ENCODE data around the gene ISLR.

ISLR gene

GRCh38 chr15:74178326-74179100, 5.0 kb downstream of the ISLR start:
- DNase-seq (ENCODE audit: low read depth) = no peak
- TF ChIP-seq CTCF (IDR thresholded peaks at IDR 0.05; ENCODE audit: low read length, missing control alignments) = no peak
- H3K4me3 ChIP-seq (replicated peaks; ENCODE audit: low read depth, low read length) = no peak overlapping the region

GRCh38 chr15:74179101-74179841, 5.8 kb downstream of the ISLR start:
- peak; percentile 92 for DNase-seq (ENCODE audit: low read depth)
- no peak for TF ChIP-seq CTCF (IDR thresholded peaks at IDR 0.05; ENCODE audit: low read length, missing control alignments)
- H3K4me3 ChIP-seq (replicated peaks; ENCODE audit: low read depth, low read length) = no peak overlapping the region

DNA sequence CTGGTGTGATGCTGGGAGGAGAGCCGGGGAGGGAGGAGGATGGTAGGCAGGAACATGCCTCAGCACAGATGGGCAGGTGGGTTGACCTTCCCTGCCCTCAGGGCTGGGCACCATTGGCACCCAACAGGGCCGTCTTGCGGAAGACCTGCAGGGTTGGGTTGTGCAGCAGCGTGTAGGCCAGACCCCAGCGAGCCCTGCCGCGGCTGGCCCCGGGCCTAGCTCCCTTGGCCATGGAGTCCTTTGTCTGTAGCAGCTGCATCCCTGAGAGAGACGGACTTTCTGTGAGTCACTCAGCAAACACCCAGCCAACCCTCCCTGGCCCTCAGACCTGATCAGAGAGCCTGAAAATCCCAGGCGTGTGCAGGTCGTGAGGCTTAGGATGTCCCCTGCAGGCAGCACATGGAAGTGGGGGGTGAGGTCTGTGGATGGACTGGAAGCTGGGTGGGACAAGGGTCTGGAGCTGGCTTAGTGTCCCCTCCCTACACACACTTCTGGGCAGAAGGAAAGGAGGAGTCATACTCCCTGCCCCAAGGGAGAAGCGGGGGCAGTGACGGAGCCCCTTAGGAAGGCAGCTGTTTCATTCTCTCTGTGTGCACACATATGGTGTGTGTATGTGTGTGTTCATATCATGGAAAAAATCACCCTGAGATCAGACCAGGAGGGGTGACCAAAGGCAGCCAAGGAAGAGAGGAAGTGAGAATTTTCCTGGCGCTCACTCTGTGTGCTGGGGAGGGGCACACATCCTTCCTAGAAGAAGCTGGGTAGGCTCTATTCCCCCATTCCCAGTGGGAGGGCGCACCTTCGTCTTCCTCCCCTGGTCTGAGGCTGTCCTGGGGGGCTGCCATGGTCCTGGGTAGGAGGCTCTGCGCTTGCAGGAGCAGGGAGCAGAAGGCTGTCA, 6.7 kb downstream of the ISLR start:
- peak; percentile 16 for TF ChIP-seq CTCF (IDR thresholded peaks at IDR 0.05; ENCODE audit: low read length, missing control alignments)
- DNase-seq (ENCODE audit: low read depth) = peak; percentile 63
- no peak overlapping the region for H3K4me3 ChIP-seq (replicated peaks; ENCODE audit: low read depth, low read length)

- DNase-seq (ENCODE audit: low read depth) = no peak
- TF ChIP-seq CTCF (IDR thresholded peaks at IDR 0.05; ENCODE audit: low read length, missing control alignments) = no peak
- no peak overlapping the region for H3K4me3 ChIP-seq (replicated peaks; ENCODE audit: low read depth, low read length)
Observed at GRCh38 chr15:74180881-74181602, 7.5 kb downstream of the ISLR start.

DNA sequence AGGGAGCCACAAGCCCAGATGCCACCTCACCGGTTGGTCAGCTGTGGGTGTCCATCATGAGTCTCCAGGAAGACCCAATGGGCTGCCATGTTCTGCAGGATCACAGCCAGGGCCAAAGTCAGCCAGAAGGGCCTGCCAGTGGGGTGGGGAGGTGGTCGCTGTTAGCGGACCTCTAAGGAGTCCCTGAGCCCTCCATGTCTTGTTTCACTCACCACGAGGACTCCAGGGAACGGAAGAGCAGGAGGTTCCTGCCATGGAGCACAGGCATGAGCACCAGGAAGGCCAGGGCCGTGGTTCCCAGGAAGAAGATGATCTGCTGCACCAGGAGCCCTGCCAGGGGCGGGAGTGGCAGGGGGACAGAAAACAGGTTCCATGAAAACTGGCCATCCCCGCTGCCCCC, 8.6 kb downstream of the ISLR start:
- TF ChIP-seq CTCF (IDR thresholded peaks at IDR 0.05; ENCODE audit: low read length, missing control alignments) = no peak
- DNase-seq (ENCODE audit: low read depth) = no peak
- H3K4me3 ChIP-seq (replicated peaks; ENCODE audit: low read depth, low read length) = no peak overlapping the region

GRCh38 chr15:74184582-74185091, 11.1 kb downstream of the ISLR start:
- no peak overlapping the region for H3K4me3 ChIP-seq (replicated peaks; ENCODE audit: low read depth, low read length)
- DNase-seq (ENCODE audit: low read depth) = no peak
- TF ChIP-seq CTCF (IDR thresholded peaks at IDR 0.05; ENCODE audit: low read length, missing control alignments) = no peak

All from fibroblast of pulmonary artery (primary cell).